Mucosa of descending colon (tissue), 3 donors: ENCODE results near the gene FAM9C. TPM values are rescaled to one million over a fixed set of nuclear protein-coding genes. Genes with fewer than 3 reads are reported as not detected.

Experiments used
- ATAC-seq: fragments of 200-7000 bp; cut with Tn5 transposase; one replicate; pipeline ENCODE4 v1.9.1; 2020; ENCODE audit warnings: mild to moderate bottlenecking, moderate library complexity
- DNase-seq, 3 donors: peaks; one replicate each; pipeline ENCODE4 v3.0.0-alpha.2; 2020
- H3K36me3 ChIP-seq: fragments of 200-600 bp; one replicate; pipeline ENCODE4 v1.8.0; 2021; ENCODE audit warnings: low read depth, mild to moderate bottlenecking
- H3K4me1 ChIP-seq: fragments of 200-600 bp; one replicate; pipeline ENCODE4 v1.8.0; 2021; ENCODE audit warnings: low read depth, mild to moderate bottlenecking
- H3K4me3 ChIP-seq: fragments of 200-600 bp; one replicate; pipeline ENCODE4 v1.8.0; 2021; ENCODE audit warnings: mild to moderate bottlenecking
- H3K9me3 ChIP-seq: fragments of 200-600 bp; one replicate; pipeline ENCODE4 v1.8.0; 2021; ENCODE audit warnings: mild to moderate bottlenecking
- intact Hi-C, 2 donors: fragments of 100-400 bp; cut with DNase I in 1 of 2; cut with micrococcal nuclease in 1 of 2; formaldehyde crosslinking; loops; one replicate each; pipeline versions ENCODE4 v1.11.0 to v1.11.1; 2022; cut with DNase I, micrococcal nuclease
- total RNA-seq, 3 donors: library from RNA; stranded (reverse); fragmentation: NEBNext Ultra II Directional in 2 of 3; extraction: Animal tissue kit (Norgen Biotek cat#: 25700) in 2 of 3; gene quantifications; one replicate each; pipeline versions ENCODE4 v1.2.1 to v1.2.4, GENCODE V29; 2021 to 2023
- TF ChIP-seq, protein P1 (sequence below): fragments of 200-600 bp; IDR thresholded peaks from one replicate; pipeline ENCODE4 v1.8.0; 2022; ENCODE audit warnings: antibody characterized with exemption, mild to moderate bottlenecking
- donor health status: DM: no; HTN: no; CAD: no; lungs with moderate emphysema.
- donor health status: DM: no; HTN: no; CAD: no.
- donor health status: DM: no; HTN: yes; CAD: no.

The FAM9C gene
- total RNA-seq, 3 donors from 2014 or later: 0.13 TPM; not detected in 2

DNA sequence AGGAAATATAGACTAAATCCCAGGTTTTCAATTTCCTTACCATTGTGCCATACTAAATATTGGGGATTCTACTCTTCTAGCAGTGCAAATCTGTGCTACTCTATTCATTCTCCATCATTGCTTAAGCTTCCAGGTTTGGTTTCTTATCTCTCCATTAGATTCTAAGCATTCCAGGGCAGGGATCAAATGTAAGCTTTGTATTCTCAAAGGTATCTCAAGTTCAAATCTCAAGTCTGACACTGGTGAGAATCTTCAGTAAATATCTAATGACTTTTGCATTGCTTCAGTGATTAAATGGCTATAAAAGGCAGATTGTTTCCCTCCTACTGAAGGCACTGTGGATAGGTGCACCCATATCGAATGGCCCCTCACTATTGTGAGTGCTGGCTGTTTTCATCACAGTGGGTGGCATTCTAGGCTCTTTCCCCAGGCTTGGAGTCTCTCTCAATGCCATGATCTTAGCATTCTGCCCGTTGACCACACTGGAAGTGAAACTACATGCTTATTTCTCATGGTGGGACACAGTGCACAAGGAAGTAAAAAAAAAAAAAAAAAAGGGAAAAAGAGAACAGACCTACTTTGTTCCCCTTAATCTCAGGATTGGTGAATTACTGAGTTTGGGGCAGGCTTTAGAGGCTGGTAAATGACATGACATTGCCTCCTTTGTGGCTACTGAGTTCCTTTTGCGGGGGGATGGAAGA, 28.7 kb downstream of the FAM9C start:
- no peak overlapping the region for H3K4me3 ChIP-seq
- H3K9me3 ChIP-seq: no peaks in the 10 kb centered on the region

DNA sequence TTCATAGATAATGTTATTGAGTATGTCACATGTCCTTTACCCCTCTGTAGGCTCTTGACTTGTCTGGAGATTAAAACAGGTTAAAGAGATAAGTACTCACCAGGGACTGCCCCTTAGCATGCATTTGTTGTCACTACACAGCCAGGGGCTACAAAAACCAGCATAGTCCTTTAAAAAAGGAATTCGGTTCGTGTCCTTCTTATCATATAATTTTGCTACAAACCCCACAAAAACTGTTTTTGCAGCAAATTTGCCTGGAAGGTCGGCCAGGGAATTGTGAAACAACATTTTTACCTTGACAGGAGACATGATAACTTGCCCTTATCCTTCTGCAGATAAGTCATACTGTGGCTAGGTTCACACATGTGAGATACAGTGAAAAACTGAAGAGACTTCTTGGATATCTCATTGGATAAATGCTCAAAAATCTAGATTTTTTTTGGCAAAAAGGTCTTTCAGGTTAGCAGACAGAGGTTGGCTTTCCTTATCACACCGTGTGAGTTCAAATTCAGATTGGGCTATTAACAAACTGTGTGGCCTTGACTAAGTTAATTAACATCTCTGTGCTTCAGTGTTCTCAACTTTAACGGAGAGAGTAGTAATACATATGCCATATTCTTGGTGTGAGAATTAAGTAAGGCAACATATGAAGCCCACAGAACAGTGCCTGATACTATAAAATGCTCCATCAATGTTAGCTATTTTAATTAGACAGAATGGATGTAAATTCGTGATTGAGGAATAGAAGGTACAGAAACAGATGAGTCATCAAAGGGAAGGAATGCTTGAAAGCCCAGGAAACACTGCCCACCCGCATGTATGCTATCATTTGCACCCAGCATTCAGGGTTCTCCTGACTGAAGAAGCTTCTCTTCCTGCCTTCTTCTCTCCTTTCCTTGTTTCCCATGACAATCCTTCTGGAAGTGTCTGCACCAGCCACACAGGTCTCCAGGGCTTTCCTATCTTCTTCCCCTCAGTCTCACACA, 30.0 kb downstream of the FAM9C start:
- ATAC-seq: peak; percentile 4
- TF ChIP-seq, protein P1, sequence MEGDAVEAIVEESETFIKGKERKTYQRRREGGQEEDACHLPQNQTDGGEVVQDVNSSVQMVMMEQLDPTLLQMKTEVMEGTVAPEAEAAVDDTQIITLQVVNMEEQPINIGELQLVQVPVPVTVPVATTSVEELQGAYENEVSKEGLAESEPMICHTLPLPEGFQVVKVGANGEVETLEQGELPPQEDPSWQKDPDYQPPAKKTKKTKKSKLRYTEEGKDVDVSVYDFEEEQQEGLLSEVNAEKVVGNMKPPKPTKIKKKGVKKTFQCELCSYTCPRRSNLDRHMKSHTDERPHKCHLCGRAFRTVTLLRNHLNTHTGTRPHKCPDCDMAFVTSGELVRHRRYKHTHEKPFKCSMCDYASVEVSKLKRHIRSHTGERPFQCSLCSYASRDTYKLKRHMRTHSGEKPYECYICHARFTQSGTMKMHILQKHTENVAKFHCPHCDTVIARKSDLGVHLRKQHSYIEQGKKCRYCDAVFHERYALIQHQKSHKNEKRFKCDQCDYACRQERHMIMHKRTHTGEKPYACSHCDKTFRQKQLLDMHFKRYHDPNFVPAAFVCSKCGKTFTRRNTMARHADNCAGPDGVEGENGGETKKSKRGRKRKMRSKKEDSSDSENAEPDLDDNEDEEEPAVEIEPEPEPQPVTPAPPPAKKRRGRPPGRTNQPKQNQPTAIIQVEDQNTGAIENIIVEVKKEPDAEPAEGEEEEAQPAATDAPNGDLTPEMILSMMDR: no peak
- H3K4me3 ChIP-seq: no peak overlapping the region
- no peak for DNase-seq
- H3K4me1 ChIP-seq: no peaks in the 10 kb centered on the region
- no peaks in the 10 kb centered on the region for H3K36me3 ChIP-seq
- H3K9me3 ChIP-seq: no peaks in the 10 kb centered on the region
- intact Hi-C loops: no loop called here

More for the DNA sequence above, 28.7 kb downstream of the FAM9C start:
- intact Hi-C loops: no loop called here
- no peaks in the 10 kb centered on the region for H3K36me3 ChIP-seq
- ATAC-seq (no peak), DNase-seq (no peak)
- H3K4me1 ChIP-seq: no peaks in the 10 kb centered on the region
- TF ChIP-seq, protein P1: no peak

DNA sequence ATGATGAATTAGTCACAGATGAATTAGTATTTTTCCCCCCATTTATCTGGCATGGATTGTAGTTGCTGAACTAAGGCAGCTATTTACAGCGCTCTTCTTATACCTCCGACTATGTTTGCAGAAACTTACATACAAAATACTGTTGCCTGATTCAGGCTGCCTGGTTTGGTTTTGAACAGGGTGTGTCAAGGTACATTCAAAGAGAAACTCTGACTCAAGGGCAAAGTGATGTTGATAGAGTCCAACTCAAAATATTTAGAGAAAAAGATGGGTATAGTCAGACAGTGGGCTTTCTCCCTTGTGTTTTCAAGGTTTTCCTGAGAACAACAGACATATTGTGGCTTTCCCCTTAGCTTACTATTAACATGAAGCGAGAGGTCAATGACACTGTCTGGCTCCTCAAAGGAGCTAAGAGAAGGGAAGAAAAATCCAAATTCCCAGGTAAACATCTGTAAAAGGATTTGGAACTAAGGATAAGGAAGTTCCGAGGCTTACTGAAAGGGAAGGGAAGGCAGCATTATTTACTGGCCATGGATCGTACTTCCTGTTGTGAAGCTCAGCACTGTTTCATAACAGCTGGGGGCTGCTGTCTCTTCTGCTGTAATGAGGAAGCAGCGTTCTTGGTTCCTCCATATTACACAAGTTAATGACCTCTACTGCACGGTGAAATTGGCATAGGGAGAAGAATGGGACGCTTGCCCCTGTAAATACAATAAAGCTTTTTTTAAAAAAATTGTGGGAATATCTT, 30.9 kb downstream of the FAM9C start:
- ATAC-seq (peak; percentile 91), DNase-seq (peak in 1 of 3 donors; percentile 58)
- Histone ChIP-seq H3K36me3 (no peaks in the 10 kb centered on the region), H3K4me1 (no peaks in the 10 kb centered on the region), H3K9me3 (no peaks in the 10 kb centered on the region), H3K4me3 (no peak overlapping the region)
- TF ChIP-seq, protein P1: no peak
- intact Hi-C loops: no loop called here

DNA sequence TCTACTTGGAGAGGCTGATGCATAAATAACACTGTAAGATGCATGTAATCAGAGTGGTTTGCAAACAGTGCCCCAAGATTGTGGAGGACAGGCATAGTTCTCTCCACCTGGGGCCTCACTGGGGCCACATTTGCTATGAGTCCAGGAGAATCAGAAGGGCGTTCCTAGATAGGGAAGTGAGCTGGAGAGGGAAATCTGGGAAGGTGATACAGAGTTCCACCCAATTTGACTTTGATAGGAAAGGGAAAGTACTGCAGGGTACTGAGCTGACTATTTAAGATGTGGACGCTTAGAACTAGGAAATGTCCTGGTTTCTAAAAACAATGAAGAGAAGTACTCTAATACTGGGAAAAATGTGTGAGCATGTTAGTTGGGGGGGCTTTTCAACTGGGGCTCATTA, 33.9 kb downstream of the FAM9C start:
- no peaks in the 10 kb centered on the region for H3K9me3 ChIP-seq
- H3K36me3 ChIP-seq: no peaks in the 10 kb centered on the region
- ATAC-seq: peak; percentile 39
- H3K4me3 ChIP-seq: no peak overlapping the region
- H3K4me1 ChIP-seq: no peaks in the 10 kb centered on the region
- intact Hi-C loops: no loop called here
- DNase-seq: no peak
- TF ChIP-seq, protein P1: no peak

DNA sequence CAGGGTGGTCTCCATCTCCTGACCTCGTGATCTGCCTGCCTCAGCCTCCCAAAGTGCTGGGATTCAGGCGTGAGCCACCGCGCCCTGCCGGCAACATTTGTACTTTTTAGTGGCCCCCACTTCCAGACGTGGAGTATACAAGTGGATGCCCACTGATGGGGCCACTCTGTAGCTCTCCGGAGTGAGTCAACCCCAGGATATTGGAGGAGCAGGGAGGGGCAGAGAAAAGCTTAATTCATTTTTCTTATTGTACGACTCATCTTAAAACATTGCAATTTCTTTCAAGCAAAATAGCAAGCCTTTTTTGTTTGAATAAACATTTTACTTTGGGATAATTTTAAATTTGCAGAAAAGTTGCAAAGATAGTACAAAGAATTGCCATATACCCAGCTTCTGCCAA, 34.6 kb downstream of the FAM9C start:
- TF ChIP-seq, protein P1: no peak
- Histone ChIP-seq H3K9me3 (no peaks in the 10 kb centered on the region), H3K4me3 (no peak overlapping the region), H3K4me1 (no peaks in the 10 kb centered on the region), H3K36me3 (no peaks in the 10 kb centered on the region)
- intact Hi-C loops: no loop called here
- ATAC-seq (no peak), DNase-seq (no peak)
